Activated CD4-positive, alpha-beta T cell treated with anti-CD3 and anti-CD28 coated beads for 4 hours (primary cell): ENCODE measurements around the gene TNXB.
A peak's percentile ranks its signal among the peaks of the same experiment; 100 is the strongest.

Source experiments
- DNase-seq, 2 donors: peaks; one replicate each; pipeline ENCODE4 v3.0.0-alpha.2; 2020

The TNXB gene, protein sequence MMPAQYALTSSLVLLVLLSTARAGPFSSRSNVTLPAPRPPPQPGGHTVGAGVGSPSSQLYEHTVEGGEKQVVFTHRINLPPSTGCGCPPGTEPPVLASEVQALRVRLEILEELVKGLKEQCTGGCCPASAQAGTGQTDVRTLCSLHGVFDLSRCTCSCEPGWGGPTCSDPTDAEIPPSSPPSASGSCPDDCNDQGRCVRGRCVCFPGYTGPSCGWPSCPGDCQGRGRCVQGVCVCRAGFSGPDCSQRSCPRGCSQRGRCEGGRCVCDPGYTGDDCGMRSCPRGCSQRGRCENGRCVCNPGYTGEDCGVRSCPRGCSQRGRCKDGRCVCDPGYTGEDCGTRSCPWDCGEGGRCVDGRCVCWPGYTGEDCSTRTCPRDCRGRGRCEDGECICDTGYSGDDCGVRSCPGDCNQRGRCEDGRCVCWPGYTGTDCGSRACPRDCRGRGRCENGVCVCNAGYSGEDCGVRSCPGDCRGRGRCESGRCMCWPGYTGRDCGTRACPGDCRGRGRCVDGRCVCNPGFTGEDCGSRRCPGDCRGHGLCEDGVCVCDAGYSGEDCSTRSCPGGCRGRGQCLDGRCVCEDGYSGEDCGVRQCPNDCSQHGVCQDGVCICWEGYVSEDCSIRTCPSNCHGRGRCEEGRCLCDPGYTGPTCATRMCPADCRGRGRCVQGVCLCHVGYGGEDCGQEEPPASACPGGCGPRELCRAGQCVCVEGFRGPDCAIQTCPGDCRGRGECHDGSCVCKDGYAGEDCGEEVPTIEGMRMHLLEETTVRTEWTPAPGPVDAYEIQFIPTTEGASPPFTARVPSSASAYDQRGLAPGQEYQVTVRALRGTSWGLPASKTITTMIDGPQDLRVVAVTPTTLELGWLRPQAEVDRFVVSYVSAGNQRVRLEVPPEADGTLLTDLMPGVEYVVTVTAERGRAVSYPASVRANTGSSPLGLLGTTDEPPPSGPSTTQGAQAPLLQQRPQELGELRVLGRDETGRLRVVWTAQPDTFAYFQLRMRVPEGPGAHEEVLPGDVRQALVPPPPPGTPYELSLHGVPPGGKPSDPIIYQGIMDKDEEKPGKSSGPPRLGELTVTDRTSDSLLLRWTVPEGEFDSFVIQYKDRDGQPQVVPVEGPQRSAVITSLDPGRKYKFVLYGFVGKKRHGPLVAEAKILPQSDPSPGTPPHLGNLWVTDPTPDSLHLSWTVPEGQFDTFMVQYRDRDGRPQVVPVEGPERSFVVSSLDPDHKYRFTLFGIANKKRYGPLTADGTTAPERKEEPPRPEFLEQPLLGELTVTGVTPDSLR (N-terminal part only)

DNA sequence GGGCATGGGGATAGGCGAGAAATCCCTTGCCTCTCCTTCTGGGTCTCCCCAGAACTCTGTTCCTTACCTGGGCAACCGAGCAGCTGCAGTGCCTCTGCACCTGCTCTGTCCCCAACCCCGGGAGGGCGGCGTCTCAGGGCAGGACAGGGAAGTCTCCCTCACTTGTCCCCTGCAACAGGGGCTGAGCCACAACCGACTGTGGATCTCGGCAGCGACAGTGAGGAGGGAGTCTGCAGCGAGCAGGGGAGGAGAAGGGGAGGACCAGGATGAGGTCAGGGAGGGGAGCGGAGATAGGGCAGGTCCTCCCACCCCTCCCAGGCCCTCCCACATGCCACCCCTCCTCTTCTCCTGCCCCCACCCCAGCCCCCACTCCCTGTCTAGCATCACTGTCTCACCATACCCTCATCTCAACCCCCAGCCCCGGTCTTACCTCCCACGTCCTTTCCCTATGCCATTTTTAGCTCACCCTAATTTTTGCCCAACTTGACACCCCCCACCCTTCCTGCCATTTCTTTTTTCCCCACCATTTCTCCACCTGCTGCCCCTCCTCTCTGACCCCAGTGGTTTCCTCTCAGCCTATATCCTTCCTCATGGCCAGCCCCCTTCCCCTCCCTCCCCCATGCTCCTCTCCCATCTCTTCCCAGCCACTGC, at the start of gene TNXB:
Gene TNXB (minus strand): TSS at position 225 of the 651 bp plus-strand sequence. CDS start 11,140 bp downstream, outside the sequence.
- DNase-seq = no peak

DNA sequence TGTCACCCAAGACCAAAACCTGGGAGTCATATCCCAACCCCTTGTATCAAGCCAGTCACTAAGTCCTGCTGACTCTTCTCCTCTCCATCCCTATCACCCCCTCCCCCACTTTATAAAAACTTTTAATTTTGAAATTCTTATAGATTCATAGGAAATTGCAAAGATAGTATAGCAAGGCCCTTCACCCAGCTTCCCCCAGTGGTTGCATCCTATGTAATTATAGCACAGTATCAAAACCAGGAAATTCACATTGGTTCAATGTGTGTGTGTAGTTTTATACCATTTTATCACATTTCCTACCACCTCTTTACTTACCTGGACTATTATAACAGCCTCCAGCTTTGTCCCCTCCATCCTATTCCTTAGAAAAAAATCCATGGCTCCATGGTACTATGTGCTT, 48.9 kb upstream of the TNXB start:
- DNase-seq = no peak

DNA sequence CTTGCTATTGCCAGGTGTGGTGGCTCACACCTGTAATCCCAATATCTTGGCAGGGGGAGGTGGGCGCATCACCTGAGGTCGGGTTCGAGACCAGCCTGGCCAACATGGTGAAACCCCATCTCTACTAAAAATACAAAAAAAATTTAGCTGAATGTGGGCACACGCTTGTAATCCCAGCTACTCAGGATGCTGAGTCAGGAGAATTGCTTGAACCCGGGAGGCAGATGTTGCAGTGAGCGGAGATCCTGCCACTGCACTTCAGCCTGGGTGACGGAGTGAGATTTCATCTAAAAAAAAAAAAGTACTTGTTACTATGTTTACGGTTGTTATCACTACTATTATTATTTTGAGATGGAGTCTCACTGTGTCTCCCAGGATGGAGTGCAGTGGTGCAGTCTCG, 47.8 kb upstream of the TNXB start:
- DNase-seq = no peak

DNA sequence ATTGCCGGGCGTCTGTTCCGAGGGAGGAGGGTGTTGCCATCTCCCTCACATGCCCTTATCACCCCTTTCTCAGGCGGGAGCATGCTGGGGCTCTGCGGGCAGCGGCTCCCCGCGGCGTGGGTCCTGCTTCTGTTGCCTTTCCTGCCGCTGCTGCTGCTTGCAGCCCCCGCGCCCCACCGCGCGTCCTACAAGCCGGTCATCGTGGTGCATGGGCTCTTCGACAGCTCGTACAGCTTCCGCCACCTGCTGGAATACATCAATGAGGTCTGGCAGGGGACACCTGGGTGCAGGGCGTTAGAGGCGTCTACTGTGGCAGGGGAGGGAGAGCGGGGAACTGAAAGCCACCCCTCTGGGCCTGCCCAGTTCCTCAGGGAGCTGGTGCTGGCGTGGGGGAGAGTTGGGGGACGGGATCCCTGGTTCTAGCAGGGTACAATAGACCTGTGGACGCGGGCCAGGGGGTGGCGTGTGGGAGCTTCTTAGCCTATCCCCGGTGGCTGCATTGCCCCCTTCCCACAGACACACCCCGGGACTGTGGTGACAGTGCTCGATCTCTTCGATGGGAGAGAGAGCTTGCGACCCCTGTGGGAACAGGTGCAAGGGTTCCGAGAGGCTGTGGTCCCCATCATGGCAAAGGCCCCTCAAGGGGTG, 45.5 kb upstream of the TNXB start:
- peak; percentile 58 to 61 for DNase-seq

DNA sequence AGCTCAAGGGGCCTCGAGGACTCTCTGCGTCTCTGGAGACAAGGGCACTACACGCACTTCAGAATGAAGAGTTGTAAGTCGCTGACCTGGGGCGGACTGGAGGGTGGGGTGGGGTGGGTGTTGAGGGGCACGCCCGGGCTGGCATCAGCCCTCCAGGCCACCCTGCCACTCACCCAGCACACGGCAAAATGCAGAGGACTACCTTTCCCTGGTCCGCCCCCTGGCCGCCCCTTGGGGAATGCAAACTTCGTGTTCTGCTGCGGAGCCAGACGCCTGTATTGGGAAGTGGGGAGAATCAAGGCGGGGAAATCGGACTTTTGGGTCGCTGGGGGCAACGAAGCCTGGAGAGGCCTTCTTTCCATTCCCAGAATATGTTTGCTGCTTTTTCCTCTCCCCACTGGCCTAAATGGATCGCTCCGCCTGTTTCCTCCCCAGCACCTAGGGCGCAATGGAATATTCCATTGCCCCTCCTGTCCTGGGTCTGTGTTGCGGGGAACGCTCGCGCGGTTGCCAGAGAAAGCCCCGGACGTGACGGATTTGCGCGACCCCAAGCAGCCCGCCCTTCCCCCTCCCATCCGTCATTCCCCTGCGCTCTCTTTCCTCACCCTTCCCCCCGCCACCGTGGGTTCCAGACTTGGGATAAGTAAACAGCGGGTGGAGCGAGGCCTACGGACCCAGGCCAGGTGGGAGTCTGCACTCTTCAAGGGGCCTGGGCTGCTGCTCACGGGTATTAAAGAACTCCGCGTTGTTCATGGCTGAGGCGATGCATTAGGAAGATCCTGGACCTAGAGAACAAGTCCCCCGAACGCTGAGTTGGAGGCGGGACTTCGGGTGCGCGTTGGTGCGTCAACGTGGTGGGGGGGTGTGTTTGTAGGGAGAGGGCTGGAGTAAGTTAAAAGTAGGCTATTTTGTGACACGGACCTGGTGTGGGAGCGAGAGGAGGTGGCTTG, 44.7 kb upstream of the TNXB start, which contains the start of gene PPT2:
Gene PPT2 (plus strand): TSS at position 578 of the 950 bp plus-strand sequence. CDS start 454 bp downstream, outside the sequence.
- peak; percentile 58 to 61 for DNase-seq

DNA sequence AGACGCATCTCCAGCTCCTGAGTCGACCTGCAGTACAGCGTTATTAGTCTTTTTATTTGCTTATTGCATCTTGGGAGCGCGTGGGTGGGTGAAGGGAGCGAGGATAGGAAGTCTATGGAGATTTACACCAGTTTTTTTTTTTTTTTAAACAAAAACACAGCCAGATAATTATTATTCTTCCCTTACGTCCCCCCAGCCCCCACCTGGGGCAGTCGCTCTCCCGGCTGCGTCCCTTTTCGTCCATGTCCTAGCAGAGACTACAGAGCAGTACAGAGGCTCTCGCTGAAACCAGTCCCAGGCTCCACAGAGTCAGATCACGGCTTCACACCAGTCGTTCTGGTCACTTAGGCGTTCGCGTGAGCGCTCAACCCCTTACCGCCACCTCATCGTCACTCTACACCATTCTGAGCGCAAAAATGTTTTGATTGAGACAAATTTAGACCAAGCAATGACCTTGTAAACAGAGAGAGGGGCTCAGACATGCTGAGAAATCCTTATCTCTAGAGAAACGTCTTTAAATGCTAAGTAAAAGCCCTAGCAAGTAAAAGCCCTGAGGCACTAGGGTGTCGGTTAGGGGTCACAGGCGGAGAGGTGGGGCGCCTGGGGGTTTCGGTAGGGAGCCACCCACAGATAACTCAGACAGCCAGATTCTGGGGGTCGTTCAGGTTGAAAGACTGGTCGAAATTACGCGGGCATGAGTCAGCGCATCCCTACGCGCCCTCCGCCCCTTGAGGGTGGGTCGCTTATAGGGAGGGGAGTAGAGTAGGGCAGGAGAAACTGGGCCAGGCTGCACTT, 43.8 kb upstream of the TNXB start:
- no peak for DNase-seq

DNA sequence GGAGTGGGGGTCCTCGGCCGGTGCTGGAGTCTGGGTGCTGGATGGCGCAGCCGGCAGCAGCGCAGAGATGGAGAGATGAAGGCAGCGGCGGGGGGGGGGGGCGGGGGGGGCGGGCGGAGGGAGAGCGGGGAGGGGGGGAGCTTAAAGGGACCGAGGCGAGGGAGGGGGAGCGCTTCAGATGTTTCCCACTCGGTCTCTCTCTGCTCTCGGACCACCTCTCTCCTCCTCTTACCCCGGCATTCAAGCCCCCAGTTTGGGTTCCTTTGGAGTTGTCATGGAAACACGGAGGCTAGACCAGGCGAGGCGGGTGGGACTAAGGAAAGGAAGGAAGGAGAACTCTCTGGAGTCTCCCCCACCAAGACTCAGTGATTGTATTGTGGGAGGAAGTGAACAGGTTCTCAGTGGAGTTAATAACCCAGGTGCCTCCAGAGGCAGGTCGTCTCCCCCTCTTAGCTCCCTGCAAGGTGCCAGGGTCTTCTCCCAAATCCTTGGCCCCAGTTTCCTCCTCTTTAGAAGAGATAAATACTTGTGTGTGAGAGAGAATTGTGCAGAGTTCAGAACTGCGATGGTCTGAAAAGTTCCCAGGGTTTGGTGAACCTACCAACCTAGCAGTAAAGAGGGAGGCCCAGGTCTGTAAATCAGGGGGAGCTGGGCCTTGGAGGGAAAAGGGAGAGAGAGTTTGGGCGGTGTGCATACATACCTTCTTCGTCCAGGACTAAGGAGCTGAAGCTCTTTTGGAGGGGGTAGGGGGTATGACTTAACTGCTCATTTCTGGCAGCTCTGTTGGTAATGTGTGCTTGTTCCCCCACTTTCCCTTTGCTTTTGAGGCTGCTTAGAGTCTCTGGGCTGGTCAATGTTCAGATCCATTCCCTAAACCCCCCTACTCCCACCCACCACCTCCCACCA, 43.0 kb upstream of the TNXB start, which contains the start of gene PRRT1:
Gene PRRT1 (minus strand): TSS at position 77 of the 906 bp plus-strand sequence. CDS start 112 bp downstream, outside the sequence.
- DNase-seq = no peak

DNA sequence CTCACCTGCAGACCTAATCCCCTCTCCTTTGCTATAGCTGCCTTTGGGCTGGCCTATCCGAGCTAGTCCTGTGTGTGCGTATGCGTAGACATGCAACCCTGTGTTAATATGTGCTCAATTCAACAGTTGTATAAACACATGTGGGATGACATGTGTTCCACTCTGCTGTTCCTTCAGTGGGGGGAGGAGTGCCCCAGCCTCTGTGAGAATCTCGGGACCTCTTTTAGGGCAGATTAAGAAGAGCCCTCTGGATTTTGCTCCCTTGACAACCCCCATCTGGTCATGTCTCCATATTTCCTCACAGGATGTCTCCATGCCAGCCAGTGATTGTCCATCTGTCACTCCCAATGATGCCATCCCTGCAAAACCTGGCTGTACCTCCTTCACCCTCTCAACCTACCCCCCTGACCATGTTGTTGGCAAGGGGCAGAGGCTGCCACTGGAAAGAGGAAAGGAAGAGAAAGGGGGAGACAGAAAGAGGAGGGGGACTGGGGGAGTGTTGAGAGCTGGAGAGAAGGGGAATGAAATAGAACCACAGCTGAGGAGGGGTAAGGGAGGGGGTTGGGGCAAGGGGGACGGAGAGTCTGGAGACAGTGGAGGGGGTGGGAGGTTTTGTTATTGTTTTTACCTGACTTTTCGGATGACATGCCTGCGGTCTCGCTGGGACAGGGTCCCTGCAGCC, 42.2 kb upstream of the TNXB start:
- DNase-seq = no peak

DNA sequence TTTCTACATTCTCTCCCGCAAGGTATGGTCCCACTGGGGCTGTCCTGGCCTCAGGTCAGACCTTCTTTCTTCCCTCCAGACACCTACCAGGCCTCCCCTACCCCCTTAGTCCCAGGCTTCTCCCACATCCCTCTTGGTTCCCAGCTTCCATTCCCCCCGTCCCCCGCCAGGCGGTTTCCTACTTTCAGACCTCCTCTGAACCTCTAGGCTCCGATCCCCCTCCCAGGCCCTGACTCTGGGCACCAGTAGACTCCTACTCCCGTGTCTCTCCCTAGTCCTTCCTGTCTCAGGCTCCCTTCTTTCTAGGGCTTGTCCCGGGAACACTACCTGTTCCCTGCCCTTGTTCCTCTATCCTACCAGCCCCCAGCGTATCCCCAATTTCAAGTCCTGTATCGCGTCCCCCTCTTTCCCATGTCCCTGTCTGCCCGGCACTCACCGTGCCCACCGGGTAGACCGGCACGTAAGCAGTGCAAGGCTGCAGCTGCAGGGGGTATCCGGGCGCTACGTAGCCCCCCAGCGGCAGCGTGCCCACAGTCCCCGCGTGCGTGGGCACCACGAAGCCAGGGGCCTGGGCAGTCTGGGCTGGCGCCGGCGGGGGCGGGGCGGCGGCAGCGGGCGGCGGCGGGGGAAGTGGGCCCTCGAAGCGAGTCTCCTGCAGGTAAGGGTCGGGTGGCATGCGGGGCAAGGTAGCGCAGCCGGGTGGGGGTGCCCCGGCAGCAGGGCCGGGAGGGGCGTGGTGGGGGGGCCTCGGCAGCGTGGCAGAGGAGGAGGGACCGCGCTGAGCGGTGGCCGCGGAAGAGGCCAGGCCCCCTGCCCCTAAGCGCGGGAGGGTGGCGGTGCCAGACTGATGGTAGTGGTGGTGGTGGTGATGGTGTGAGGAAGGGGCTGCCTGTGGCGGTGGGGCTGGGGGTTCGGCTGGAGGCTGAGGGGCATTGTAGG, 41.1 kb upstream of the TNXB start:
- DNase-seq = no peak

DNA sequence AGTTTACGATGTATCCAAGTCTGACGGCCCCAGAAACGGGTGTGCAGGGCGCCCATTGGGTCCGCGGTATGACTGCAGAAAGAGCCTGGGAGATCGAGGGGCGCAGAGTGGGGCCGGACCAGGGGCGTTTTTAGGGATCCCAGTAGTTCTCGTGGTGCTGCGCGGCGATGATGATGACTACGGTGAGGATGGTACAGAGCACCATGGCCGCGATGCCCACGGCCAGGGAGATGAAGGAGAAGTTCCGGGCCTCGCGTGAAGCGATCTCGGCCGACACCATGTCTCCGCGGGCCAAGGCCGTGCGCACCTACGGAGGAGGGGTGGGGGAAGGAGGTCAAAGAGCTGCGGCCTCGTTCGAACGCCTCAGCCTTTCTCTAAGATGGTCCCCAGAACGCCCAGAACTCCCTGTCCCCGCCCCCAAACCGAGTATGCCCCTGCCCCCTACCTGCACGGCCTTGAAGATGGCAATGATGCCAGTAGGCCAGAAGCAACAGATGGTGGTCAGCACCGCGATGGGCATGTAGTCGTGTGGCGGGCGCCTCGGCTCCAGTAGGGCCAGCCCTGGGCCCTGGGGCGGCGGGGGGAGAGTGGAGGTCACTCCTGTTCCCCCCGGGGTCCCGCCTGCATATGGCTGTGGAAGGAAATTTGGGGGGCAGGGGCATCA, 40.1 kb upstream of the TNXB start:
- DNase-seq = no peak

DNA sequence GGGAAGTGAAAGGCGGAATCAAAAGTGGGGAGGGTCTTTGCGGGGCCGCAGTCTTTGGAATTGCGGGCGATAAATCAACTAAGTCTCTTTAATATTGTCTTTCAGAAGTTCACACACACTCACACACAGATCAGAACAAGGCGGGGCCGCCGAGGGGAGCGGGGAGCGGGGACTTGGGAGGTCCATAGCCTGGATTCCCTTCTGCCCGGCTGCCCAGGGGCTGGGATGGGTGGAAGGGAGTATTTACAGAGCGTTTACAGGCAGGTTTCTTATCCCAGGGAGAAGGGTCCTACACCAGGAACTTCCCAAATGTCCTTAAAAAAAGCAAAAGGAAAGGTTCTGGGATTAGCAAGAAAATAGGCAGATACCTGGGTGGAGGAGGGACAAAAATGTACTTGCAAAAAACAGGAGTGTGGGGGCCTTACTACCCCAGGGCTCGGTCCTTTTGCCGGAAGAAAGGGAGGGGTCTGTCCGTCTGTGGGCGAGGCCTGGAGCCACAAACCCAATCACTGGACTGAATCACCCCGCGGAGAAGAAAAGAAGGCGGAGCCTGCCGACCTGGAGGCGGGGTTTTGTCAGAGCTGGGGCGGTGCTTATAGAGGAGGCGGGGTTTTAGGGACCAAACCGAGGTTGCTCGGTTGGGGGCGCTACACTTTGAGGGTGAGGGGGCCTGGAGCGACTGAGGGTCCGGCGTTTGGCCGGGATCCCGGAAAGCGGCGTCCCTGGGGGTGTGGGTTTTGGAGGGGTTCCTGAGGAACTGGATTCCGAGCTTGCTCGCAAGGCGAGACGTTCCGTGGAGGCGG, 39.4 kb upstream of the TNXB start:
- DNase-seq = peak; percentile 60 to 70

DNA sequence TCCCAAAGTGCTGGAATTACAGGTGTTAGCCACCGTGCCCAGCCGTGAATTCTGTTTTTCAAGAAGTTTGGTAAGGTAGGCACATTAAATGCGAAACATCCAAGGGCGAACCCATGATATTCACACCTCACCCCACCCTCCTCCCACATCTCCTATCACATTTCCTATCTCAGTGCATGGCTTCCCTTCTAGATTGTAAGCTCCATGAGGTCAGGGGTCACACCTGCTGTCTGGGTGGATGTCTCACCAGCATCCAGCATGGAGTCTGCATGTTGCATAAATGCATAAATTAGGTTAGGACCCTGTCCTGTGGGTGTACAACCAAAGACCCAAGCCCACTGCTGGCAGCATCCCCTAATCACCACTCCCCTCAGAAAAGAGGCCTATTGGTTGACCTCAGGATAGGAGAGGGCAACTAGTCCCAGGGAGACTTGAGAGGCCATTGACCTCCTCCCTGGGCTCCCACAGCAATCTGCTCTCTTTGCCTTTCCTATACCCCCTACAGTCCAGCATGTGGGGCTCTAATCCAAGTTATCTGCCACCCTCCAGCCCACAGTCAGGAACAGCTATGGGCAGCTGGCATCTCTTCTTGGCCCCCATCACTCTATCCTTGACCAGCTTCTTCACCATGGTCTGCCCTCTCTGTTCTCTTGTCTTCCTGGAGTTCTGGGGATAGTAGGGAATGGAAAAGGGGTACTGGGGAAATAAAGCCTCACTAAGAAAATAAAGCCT, 38.4 kb upstream of the TNXB start:
- no peak for DNase-seq

DNA sequence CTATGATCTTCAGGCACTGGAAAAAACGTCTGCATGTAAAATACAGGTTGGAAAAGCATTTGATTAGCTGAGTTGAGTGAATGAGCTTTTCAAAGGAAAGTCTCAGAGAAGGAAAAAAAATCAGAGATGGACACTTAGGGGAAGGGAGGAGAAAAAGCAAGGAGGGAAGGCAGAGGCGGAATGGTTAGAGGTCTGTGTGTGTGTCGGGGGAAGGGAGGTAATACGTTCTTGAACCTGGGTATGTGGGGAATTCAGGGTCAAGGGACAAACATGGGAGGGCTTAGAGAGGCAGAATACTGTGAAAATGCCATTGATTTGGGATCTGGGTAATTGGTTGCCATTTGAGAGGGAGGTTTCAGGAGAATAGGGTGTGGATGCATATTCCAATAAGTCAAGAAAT, 37.5 kb upstream of the TNXB start:
- no peak for DNase-seq

DNA sequence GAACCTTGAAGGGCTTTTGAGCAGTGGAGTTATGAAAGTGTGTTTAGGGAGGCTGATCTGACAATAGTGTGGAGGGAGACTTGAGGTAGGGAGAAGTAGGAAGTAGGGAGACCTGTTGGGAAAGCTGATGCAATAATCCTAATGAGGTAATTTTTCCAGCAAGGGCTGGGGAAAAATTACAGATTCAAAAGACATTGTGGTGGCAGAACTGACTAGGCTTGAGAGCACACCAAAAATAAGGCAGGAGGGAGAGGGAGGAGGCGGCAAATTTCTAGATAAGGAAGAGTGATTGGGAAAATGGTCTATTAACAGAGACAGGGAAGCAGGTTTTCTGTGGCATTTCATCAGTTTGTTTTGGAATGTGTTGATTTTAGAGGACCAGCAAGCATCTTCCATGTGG, 37.1 kb upstream of the TNXB start:
- DNase-seq = no peak
